Measurements from ENCODE around the gene SHF.

- no peak for TF ChIP-seq POLR2AphosphoS5 (IDR thresholded peaks at IDR 0.05; ENCODE audit: borderline replicate concordance, low read depth, low read length)
- TF ChIP-seq EZH2 (IDR thresholded peaks at IDR 0.05) = no peak
- no peak for TF ChIP-seq FOXP2 (optimal IDR thresholded peaks at IDR 0.05; ENCODE audit: control extremely low read depth, extremely low read length, insufficient read depth)
Measured at GRCh38 chr15:45117308-45118130, 70.2 kb downstream of the SHF start.
